ENCODE measurements around the gene MEIS2. TPM values are rescaled to one million over a fixed set of nuclear protein-coding genes. Genes with fewer than 3 reads are reported as not detected.

MEIS2 gene
- total RNA-seq, 1 experiment from 2014 or later, result 17.5 TPM

- Histone ChIP-seq H2AFZ (ENCODE audit: low read length) (0 out of 2 replicates have a peak overlapping the region, but pooled peaks have one; percentile 10), H4K20me1 (ENCODE audit: low read length) (no peaks in the 10 kb centered on the region), H3K9ac (ENCODE audit: low read length) (no peak overlapping the region), H3K4me2 (ENCODE audit: low read length) (0 out of 2 replicates have a peak overlapping the region, but pooled peaks have one; percentile 8), H3K36me3 (ENCODE audit: low read depth, low read length) (no peaks in the 10 kb centered on the region), H3K9me2 (replicated peaks; ENCODE audit: low read length) (no peaks in the 10 kb centered on the region), H3K4me3 (ENCODE audit: low read length) (no peak overlapping the region), H3K9me3 (ENCODE audit: low read length) (no peaks in the 10 kb centered on the region), H3K27me3 (ENCODE audit: low read length) (peaks cover 7% of the 10 kb centered on the region; the same call in 1 of the 2 replicates), H3K27ac (ENCODE audit: low read length) (no peak overlapping the region), H3K4me1 (ENCODE audit: insufficient read depth, low read length) (peaks cover 9% of the 10 kb centered on the region; the same call in 1 of the 2 replicates), H3K79me2 (ENCODE audit: low read length) (no peaks in the 10 kb centered on the region), H3F3A (ENCODE audit: low read length, unreplicated experiment) (no peaks in the 10 kb centered on the region)
- no TSS peak for BruUV-seq (replicated peaks)
- DNase-seq (no peak), ATAC-seq (no peak)
- intact Hi-C loops (cut with micrococcal nuclease), result loop anchor here (1.0 to 10.0 kb wide), 8 partner anchors 33 to 1849 kb away; partner anchors contain the start of gene MEIS2
- ChIA-PET CTCF (interaction anchor here (0.6 to 1.6 kb wide), 2 partner anchors 251 to 746 kb away, joined by 3 to 5 read pairs; no protein-coding TSS in a partner anchor), POLR2A (ENCODE audit: unreplicated experiment) (no interaction called here)
- TF ChIP-seq CTCF (conservative IDR thresholded peaks at IDR 0.05; ENCODE audit: low read depth, low read length) (no peak), EZH2phosphoT487 (IDR thresholded peaks at IDR 0.05; ENCODE audit: borderline replicate concordance, low read length) (no peak), EZH2 (IDR thresholded peaks at IDR 0.05; ENCODE audit: low read length, unreplicated experiment) (no peak)
Observed at GRCh38 chr15:37134244-37134643, 33.9 kb upstream of the MEIS2 start.

- Histone ChIP-seq H2AFZ (ENCODE audit: low read length) (peak overlapping the region; percentile 4; the same call in 1 of the 2 replicates), H3K4me1 (ENCODE audit: insufficient read depth, low read length) (peaks cover 9% of the 10 kb centered on the region; the same call in 1 of the 2 replicates), H3K36me3 (ENCODE audit: low read depth, low read length) (no peaks in the 10 kb centered on the region), H3K27me3 (ENCODE audit: low read length) (peaks cover 7% of the 10 kb centered on the region; the same call in 1 of the 2 replicates), H3K27ac (ENCODE audit: low read length) (no peak overlapping the region), H3K9me2 (replicated peaks; ENCODE audit: low read length) (no peaks in the 10 kb centered on the region), H3F3A (ENCODE audit: low read length, unreplicated experiment) (no peaks in the 10 kb centered on the region), H4K20me1 (ENCODE audit: low read length) (no peaks in the 10 kb centered on the region), H3K9ac (ENCODE audit: low read length) (no peak overlapping the region), H3K4me2 (ENCODE audit: low read length) (peak overlapping the region; percentile 8; the same call in 1 of the 2 replicates), H3K79me2 (ENCODE audit: low read length) (no peaks in the 10 kb centered on the region), H3K9me3 (ENCODE audit: low read length) (no peaks in the 10 kb centered on the region), H3K4me3 (ENCODE audit: low read length) (no peak overlapping the region)
- peak; percentile 78 for TF ChIP-seq CTCF (conservative IDR thresholded peaks at IDR 0.05; ENCODE audit: low read depth, low read length)
- no peak for TF ChIP-seq EZH2phosphoT487 (IDR thresholded peaks at IDR 0.05; ENCODE audit: borderline replicate concordance, low read length)
- CTCF ChIA-PET, result interaction anchor here (0.6 to 1.6 kb wide), 7 partner anchors 248 to 1405 kb away, joined by 3 to 5 read pairs (median 3); no protein-coding TSS in a partner anchor
- DNase-seq, result peak; percentile 59
- ATAC-seq, result peak; percentile 53
- no TSS peak for BruUV-seq (replicated peaks)
- POLR2A ChIA-PET (ENCODE audit: unreplicated experiment), result no interaction called here
- intact Hi-C loops (cut with micrococcal nuclease), result loop anchor here (1.0 to 10.0 kb wide), 10 partner anchors 33 to 1849 kb away; partner anchors contain the start of gene MEIS2
Observed at GRCh38 chr15:37133602-37134001, 33.3 kb upstream of the MEIS2 start.
